Liver (tissue), 3 donors: ENCODE measurements around the gene CEP89.

Experiments
- GABPA ChIP-seq, 2 donors: IDR thresholded peaks in 1 of 2; conservative IDR thresholded peaks in 1 of 2; 2 replicates each; pipeline ENCODE4 v1.6.1; 2016; ENCODE audit warnings: antibody characterized with exemption in 2 of 2, mild to moderate bottlenecking in 1 of 2, moderate library complexity in 1 of 2
- HNF4G ChIP-seq: IDR thresholded peaks from 2 replicates; pipeline ENCODE4 v1.6.1; 2016; ENCODE audit warnings: antibody characterized with exemption
- RAD21 ChIP-seq, 2 donors: IDR thresholded peaks; 2 replicates each; pipeline ENCODE4 v1.6.1; 2016; ENCODE audit warnings: antibody characterized with exemption in 2 of 2, mild to moderate bottlenecking in 2 of 2
- SP1 ChIP-seq: IDR thresholded peaks from 2 replicates; pipeline ENCODE4 v1.6.1; 2018; ENCODE audit warnings: antibody characterized with exemption, mild to moderate bottlenecking
- TF ChIP-seq, protein P1 (sequence below): fragments of 150-350 bp; IDR thresholded peaks from 2 replicates; pipeline ENCODE4 v1.5.1; 2017; ENCODE audit warnings: improper control_type of control experiment, low read depth, low read length; ENCODE audit not compliant: missing input control
- TF ChIP-seq, protein P2 (sequence below): IDR thresholded peaks from 2 replicates; pipeline ENCODE4 v1.6.1; 2016; ENCODE audit warnings: antibody characterized with exemption, mild to moderate bottlenecking
- donor health status: healthy.
- donor health status: healthy.

DNA sequence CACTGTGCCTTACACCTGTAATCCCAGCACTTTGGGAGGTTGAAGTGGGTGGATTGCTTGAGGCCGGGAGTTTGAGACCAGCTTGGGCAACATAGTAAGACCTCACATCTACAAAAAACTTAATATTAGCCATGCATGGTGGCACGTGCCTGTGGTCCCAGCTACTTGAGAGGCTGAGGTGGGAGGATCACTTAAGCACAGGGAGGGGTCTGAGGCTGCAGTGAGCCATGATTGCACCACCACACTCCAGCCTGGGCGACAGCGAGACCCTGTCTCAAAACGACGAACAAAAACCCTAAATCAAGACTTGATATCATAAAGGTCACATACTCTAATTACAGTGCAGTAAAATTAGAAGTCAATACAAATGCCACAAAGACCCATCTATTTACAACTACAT, 119.5 kb downstream of the CEP89 start:
- TF ChIP-seq RAD21 (IDR thresholded peaks at IDR 0.05) = no peak
- no peak for TF ChIP-seq SP1
- TF ChIP-seq GABPA (IDR thresholded peaks at IDR 0.05 in 1 of 2, conservative IDR thresholded peaks at IDR 0.05 in 1 of 2) = no peak
- TF ChIP-seq, protein P1, sequence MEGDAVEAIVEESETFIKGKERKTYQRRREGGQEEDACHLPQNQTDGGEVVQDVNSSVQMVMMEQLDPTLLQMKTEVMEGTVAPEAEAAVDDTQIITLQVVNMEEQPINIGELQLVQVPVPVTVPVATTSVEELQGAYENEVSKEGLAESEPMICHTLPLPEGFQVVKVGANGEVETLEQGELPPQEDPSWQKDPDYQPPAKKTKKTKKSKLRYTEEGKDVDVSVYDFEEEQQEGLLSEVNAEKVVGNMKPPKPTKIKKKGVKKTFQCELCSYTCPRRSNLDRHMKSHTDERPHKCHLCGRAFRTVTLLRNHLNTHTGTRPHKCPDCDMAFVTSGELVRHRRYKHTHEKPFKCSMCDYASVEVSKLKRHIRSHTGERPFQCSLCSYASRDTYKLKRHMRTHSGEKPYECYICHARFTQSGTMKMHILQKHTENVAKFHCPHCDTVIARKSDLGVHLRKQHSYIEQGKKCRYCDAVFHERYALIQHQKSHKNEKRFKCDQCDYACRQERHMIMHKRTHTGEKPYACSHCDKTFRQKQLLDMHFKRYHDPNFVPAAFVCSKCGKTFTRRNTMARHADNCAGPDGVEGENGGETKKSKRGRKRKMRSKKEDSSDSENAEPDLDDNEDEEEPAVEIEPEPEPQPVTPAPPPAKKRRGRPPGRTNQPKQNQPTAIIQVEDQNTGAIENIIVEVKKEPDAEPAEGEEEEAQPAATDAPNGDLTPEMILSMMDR = no peak
- TF ChIP-seq, protein P2, sequence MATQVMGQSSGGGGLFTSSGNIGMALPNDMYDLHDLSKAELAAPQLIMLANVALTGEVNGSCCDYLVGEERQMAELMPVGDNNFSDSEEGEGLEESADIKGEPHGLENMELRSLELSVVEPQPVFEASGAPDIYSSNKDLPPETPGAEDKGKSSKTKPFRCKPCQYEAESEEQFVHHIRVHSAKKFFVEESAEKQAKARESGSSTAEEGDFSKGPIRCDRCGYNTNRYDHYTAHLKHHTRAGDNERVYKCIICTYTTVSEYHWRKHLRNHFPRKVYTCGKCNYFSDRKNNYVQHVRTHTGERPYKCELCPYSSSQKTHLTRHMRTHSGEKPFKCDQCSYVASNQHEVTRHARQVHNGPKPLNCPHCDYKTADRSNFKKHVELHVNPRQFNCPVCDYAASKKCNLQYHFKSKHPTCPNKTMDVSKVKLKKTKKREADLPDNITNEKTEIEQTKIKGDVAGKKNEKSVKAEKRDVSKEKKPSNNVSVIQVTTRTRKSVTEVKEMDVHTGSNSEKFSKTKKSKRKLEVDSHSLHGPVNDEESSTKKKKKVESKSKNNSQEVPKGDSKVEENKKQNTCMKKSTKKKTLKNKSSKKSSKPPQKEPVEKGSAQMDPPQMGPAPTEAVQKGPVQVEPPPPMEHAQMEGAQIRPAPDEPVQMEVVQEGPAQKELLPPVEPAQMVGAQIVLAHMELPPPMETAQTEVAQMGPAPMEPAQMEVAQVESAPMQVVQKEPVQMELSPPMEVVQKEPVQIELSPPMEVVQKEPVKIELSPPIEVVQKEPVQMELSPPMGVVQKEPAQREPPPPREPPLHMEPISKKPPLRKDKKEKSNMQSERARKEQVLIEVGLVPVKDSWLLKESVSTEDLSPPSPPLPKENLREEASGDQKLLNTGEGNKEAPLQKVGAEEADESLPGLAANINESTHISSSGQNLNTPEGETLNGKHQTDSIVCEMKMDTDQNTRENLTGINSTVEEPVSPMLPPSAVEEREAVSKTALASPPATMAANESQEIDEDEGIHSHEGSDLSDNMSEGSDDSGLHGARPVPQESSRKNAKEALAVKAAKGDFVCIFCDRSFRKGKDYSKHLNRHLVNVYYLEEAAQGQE = no peak
- no peak for TF ChIP-seq HNF4G
